DOHH2 (cell line): Measurements from ENCODE around the gene CMAS.

Source experiments
- CTCF ChIP-seq: fragments of 200-600 bp; sonication (generic); IDR thresholded peaks from one replicate; pipeline ENCODE4 v1.5.1; 2014; ENCODE audit warnings: antibody characterized with exemption, mild to moderate bottlenecking, low read depth, low read length; ENCODE audit not compliant: poor library complexity, severe bottlenecking
- EZH2phosphoT487 ChIP-seq: fragments of 200-600 bp; sonication (generic); IDR thresholded peaks from 2 replicates; pipeline ENCODE4 v1.6.1; 2017; ENCODE audit warnings: borderline replicate concordance, mild to moderate bottlenecking, antibody characterized with exemption, low read length, moderate library complexity, mixed read lengths

GRCh38 chr12:22050078-22050477 is 4.1 kb downstream of the CMAS start:
- no peak for TF ChIP-seq CTCF
- TF ChIP-seq EZH2phosphoT487, result no peak
